ENCODE results near the gene EFNA4.
"Not testable (repeated sequence)": the region's sequence is repeated elsewhere in the genome, so short reads cannot be mapped to it uniquely, and the experiment has no call there.

EFNA4 gene

DNA sequence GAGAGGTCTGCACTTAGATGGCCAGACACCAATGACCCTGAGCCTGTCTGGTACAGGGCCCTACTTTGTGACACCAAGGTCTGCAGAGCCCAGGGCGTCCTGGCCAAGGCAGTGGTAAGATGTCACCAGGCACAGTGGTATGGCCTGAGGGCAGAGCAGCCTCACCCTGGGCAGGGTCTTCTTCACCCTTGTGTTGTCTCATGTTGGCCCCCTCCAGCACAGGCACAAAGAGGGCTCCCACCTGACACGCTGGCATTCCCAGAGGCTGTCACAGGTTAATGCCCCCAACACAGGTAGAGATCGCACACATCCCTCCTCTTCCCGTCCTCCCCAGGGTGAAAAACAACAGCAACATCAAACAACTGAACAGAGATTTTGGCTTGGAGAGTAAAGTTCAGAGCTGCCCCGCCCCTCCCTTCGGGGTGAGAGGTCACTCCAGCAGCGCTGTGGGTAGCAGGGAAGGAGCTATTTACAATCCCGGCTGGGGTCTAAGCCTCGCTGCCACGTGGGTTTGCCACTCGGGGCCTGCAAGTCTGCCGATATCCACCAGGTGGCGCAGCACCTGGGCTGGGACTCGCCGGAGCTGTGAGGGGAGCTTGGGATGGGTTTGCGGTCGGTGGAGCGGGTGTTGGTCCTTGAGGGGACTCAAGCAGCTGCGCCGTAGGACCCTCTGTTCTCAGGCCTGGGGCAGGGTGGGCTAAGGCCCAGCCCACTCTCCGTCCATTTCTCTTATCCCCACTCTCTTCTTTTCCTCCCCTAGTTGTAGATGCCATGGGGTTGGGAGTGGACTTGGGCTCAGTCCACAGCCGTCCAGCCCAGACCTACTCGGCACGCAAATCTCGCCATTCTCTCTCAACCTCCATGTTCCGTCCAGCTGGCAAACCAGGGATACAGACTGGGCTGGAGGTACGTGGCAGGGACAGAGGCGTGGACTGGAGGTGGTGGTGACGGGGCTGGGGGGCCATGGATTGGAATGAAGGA lies 27.8 kb downstream of the EFNA4 start:
- peak; percentile 85 for DNase-seq

DNA sequence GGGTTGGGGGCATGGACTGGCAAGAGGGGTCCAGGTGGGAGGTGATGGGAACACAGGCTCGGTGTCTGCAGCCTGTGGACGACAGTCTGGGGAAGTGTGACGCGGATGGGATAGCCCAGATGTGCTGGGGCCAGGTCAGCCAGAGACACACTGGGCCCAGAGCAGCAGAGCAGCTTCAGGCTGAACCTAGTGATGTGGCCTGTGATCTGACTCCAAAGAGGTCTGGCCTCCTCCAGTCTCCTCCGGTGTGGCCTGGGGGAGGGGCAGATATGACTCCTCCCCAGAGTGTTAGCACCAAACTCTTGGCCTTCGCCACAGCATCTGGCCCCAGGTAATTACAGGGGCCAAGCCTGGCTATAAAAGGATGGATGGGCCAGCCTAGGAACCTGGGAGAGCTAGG lies 28.6 kb downstream of the EFNA4 start:
- DNase-seq = no peak

DNA sequence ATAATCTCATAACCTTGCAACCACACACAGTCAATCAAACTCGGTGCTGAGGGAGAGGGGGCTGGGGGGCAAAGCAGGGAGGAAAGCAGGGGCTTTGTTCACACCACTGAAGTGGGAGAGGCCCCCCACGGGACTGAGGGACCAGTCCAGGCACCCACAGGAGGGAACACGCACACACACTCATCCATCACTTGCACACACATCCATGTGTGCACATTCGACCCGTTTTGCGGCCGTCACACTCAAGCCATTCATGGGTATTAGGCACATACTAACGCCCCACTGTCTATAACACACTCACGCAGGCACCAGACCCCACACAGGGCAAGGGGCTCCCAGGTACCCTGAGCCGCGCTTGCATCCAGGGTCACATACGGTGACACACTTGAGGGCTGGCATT lies 29.1 kb downstream of the EFNA4 start:
- no peak for DNase-seq

DNA sequence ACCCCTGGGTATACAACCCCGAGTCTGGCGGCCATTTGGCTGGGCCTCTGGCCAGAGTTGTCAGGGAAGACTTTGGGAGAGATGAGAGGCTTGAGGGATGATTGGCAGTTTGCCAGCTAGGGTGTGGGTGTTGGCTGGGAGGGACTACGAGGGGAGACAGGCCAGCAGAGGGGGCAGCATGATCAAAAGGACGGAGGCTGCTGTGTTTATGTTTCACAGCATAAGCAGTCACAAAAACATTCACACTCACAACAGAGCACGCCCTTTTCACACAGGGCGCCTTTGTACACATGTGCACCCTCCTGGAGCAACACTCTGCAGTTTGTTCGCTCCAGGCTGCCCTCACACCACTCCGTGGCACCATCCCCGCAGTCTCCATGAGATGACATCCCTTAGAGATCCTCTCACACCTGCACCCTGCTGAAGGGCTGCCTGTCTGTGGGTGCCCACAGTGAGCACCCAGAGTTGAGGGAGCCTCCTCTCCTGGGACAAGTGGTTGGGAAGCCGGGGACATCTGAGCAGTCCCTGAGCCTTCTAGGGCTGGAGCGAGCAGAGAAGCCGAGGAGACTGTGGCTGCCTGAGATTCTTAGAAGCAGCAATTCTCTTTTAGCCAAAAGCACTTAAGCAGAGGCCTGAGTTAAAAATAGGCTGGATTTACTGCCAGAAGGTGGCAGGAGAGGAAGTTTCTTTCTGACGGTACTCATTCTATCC lies 30.5 kb downstream of the EFNA4 start:
- DNase-seq = no peak

DNA sequence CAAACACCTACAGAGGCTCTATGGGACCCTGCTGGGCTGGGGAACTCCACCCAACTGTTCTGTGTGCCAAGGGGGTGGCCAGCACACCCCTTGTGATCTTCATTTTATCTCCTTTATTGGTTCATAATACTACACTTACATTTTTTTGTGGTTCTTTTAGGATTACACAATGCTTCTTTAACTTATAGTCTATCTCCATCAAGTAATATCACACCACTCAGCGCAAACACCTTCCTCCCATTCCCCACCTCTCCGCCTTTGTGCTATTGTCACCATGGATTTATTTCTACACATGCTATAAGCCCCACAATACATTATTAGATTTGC lies 31.0 kb downstream of the EFNA4 start:
- no peak for DNase-seq

DNA sequence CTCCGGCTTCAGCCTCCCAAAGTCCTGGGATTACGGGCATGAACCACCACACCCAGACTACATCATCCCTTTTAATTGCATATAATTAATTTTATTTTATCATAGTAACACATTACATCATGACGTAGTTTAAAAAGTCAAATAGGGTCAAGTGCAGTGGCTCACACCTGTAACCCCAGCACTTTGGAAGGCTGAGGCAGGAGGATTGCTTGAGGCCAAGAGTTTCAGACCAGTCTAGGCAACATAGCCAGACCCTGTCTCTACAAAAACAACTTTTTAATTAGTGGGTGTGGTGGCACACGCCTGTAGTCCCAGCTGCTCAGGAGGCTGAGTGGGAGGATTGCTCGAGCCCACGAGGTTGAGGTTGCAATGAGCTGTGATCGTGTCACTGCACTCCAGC lies 35.8 kb downstream of the EFNA4 start:
- no peak for DNase-seq

DNA sequence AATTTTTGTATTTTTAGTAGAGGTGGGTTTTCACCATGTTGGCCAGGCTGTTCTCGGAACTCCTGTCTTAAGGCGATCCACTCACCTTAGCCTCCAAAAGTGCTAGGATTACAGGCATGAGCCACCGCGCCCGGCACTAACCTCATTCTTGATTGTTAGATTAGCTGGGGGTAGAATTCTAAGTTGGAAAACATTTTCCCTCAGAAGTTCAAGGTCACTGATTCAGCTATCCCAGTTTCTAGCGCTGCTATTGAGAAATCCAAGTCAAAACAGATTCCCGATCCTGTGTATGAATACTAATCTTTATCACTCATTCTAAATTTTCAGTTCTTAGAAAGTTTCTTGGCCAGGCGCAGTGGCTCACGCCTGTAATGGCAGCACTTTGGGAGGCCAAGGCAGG lies 39.8 kb downstream of the EFNA4 start:
- no peak for DNase-seq

DNA sequence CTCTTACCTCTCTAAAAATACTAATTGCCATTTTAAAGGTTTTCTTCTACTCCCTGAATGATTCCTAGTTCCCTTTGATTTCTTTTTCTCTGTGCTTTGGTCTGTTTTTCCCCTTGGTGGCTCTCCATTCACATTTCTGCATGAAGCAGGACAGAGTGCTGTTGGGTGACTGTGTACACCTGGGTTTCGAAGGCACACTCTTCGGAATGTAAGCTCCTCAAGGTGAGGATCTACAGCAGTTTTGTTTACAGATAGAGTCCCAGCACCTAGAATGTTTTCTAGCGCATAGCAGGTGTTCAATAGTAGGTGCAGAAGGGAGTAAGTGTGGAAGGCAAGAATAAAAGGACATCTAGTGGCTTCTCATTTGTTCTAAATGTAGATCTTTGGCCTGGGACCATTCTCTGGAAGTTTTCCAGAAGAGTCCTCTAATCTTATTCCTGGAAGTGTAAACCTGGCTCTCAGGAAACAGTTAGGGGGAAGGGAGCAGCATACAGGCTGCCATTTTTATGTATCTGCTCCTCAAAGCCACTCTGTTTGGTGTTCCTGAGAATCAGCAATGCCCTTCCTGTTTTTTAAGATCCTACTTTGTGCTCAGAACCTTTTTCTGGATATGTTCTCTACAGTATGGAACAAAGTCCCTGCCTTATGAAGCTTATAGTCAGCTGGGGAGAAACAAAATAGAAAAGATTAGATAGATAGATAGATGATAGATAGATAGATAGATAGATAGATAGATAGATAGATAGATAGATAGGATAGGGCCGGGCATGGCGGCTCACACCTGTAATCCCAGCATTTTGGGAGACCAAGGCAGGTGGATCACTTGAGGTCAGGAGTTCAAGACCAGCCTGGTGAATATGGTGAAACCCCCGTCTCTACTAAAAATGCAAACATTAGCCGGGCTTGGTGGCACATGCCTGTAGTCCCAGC lies 41.3 kb downstream of the EFNA4 start:
- no peak for DNase-seq

DNA sequence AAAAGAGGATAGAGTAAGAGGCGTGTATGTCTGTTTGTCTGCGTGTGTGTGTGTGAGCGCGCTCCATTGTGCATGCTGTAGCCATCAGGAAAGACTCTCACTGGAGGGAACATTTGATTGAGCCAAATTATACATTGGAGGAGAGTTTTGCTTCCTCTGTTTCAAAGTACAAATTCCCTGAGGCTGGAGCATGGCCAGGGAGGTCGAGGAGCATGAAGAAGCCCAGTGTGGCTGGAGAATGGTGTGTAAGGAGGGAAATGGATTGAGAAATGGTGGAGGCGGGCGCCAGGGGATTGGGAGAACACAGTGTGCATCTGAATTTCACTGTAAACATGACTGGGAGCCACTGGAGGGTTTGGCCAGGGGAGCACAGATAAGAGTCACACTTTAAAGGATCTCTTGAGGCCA lies 42.1 kb downstream of the EFNA4 start:
- no peak for DNase-seq

DNA sequence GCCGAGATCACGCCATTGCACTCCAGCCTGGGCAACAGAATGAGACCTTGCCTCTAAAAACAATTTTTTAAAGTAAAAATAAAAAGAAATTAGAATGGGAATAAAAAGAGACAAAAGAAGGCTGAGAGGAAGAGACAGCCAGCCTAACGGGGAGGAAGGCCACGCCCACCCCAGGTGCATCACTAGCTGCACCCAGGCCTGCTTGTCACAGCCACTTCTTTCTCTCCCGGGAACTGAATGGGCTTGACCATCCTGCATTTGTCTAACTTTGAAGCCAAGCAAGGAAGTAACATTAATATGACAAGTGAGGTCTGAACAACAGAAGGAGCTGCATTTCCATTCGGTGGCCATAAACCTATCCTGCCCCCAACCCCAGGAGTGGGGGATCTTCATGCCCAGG lies 43.3 kb downstream of the EFNA4 start:
- no peak for DNase-seq

DNA sequence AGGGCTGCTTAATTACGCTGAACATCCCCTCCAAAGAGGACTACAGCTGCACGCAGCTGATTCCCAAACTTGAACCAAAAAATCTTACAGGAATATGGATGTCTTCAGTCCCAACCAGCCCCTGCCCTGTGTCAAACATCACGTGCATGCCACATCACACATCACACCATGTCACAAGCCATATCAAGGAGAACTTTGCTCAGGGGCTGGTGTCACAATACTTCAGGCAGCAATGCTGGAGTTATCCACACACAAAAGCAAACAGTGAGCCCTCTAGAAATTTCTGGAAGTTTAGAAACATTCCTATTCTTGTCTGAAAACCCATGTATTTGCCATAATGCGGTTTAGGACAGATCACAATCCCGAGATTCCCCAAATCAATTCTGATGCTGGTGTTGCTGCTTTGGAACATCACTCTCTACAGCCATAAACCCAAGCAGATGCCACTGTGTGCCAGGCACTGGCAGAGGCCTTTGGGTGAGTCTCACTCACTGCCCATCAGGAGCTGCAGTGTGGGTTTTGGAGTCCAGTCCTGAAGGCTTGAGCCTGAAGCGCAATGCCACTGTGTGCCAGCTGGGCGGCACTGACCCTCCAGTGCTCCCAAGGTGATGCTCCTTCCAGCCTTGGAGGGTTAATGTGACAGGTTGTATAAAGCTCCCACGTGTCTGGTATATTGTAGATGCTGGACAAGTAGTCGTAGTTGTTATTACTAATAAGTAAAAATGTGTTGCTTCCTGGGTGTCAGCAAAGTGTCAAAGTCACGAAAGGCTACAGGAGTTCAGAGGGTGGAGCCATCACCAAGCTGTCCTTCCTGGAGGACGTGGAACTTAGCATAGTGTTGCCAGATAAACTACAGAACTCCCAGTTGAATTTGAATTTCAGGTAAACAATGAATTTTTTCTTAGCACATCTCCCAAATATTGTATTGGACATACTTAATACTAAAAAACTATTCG lies 44.0 kb downstream of the EFNA4 start:
- DNase-seq = no peak

DNA sequence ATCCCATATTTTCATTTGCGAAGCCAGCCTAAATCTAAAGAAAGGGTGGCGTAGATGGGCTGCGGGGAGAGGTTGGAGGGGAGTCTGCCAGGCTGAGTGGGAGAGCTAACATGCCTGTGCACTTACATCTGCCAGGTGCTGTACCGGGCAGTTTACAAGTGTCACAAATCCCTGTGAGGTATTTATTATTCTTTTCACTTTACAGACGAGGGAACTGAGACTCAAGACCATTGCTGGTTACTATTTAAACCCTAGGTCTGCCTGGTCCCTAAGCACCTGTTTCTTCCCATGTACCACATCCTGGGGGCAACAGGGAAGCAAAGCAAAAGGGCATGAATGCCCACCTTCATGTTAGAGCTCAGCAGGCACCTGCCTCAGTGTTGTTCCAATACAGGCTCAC lies 44.8 kb downstream of the EFNA4 start:
- no peak for DNase-seq

DNA sequence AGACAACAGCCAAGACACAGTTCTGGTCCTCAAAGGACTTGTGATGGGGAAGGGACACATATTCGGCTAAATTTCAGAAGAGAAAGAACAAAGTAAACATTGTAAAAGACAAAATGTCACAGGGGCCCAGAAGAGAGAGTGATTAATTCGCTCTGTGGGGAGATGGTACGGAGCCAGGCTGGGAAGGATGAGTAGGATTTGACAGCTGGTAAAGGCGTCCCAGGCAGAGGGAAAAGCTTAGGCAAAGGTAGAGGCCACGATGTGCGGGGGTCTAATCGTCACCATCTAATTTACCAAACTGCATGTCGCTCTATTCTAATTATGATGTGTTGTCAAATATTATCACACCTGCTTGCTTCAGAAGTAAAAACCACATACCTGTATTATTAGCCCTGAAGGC lies 46.8 kb downstream of the EFNA4 start:
- DNase-seq = no peak

DNA sequence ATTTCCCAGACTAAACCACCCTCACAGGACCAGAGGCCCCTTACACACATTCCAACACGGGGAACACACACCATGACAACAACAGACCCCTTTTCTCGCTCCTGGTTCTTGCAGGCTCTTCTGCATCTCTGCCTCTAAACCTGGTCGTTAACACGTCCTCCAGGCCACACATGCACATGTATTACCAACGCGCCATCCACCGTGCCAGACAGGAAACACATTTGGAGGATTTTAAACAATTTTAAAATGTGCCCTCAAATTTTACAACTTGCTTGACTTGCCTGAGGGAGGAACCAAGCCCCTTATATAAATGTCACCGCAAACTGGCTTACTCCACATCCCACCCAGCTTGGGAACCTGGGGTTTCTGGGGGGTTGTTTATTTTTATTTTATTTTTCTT lies 47.3 kb downstream of the EFNA4 start:
- no peak for DNase-seq

DNA sequence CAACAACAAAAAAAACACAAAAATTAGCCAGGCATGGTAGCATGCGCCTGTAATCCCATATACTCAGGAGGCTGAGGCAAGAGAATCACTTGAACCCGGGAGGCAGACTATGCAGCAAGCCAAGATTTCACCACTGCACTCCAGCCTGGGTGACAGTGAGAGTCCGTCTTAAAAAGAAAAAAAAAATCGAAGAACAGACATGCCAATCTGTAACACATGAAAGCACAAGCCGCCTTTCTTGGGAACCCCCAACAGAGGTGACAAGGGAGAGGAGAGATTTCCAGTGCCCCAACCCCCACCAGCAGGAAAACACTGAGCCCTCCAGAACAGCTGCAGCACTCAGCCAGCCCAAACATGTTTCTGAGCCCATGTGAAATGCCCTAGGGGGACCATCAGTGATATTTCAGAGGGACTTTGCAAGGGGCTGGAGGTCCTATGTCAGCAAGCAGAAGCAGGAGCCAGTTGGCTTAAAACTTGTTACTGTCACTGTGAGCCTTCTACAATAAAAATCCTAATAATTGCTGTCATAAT lies 50.0 kb downstream of the EFNA4 start:
- no peak for DNase-seq

DNA sequence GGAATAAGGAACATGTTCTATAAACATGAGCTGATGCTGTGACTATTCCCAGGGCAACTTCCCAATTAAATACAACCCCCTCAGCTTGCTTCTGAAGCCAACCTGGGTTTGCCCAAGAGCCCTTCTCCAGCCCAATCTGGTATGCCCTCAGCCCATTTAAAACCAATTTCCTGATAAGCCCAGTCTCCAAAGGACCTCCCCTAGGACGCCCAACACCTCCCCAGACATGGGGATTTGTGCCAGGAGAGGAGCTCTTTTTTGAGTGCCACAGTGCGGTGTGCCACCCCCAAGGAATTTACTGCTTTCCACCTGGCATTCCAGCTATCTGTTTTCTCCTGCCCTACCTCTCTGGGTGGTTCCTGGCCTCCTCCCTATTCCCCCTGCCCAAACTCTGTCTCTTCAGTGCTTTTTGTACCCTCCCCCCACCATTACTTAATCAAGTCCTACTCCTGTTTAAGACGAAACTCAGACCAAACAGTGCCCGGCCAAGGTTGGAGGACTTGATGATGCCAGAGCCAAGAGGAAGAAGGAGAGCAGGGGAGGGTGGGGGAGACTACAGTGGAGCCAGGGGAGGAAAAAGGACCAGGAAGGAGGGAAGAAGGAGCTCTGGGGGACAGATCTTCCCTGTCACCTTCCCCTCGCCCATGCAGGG lies 52.7 kb downstream of the EFNA4 start:
- DNase-seq = no peak

DNA sequence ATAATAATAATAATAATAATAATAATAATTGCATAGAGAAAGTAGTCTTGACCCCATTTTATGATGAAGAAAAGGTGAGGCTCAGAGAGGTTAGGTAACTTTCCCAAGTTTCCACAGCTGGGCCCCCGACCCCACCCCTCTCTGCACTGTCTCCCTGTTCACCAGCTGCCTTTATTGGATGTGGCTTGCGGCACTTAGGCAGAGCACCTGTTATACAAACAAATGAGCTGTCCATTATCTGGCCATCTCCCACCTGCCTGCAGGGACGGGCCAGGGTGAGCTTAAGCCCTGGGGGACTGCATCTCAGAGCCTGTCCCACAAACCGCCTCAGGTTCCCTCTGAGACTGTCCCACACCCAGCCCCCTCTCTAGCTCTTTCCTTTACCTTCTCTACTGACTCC lies 54.1 kb downstream of the EFNA4 start:
- DNase-seq = no peak

DNA sequence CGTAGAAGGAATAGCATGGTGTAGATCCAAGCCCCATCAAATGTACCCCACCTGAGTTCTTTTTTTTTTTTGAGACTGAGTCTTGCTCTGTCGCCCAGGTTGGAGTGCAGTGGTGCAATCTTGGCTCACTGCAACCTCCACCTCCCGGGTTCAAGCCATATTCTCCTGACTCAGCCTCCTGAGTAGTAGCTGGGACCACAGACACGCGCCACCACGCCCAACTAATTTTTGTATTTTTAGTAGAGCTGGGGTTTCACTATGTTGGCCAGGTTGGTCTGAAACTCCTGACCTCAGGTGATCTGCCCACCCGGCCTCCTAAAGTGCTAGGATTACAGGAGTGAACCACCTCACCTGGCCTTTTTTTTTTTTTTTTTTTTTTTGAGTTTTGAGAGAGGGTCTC lies 54.5 kb downstream of the EFNA4 start:
- not testable (repeated sequence) for DNase-seq
